Suprapubic skin (tissue), 4 donors: ENCODE data around the gene CHSY1.

Source experiments
- POLR2A ChIP-seq, 2 donors: fragments of 450-650 bp; IDR thresholded peaks; one replicate each; pipeline ENCODE4 v1.6.1; 2017; ENCODE audit warnings: antibody characterized with exemption in 2 of 2, mild to moderate bottlenecking in 2 of 2, moderate library complexity in 2 of 2
- POLR2AphosphoS5 ChIP-seq, 3 donors: sonication (generic); formaldehyde crosslinking; IDR thresholded peaks; one replicate each; pipeline ENCODE4 v1.6.1; 2017; ENCODE audit warnings: antibody characterized with exemption in 3 of 3
- TF ChIP-seq, protein P1 (sequence below), 2 donors: fragments of 200-600 bp in 1 of 2; fragments of 450-650 bp in 1 of 2; sonication (generic) in 1 of 2; IDR thresholded peaks; one replicate each; pipeline ENCODE4 v1.5.1; 2016 to 2019; ENCODE audit warnings: antibody characterized with exemption in 2 of 2, mild to moderate bottlenecking in 1 of 2, moderate library complexity in 1 of 2

DNA sequence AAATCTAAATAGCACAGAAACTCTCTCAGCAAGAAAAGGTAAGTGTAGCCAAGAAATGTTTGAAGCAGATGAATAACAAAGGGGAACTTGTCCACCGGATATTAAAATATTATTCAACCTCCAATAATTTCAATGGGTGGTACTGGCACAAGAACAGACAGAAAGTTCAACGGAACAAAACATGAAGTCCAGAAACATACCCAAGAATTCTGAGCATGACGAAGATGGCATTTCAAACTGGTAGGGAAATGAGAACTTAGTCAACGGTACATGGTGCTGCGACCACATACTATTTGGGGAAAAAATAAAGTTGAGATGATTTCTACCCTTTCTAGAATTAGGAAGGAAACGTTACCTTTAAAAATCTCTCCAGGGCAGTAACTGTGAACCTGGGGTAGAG is 5.5 kb downstream of the CHSY1 start:
- TF ChIP-seq POLR2AphosphoS5 (IDR thresholded peaks at IDR 0.05) (no peak), POLR2A (IDR thresholded peaks at IDR 0.05) (no peak)
- TF ChIP-seq, protein P1, sequence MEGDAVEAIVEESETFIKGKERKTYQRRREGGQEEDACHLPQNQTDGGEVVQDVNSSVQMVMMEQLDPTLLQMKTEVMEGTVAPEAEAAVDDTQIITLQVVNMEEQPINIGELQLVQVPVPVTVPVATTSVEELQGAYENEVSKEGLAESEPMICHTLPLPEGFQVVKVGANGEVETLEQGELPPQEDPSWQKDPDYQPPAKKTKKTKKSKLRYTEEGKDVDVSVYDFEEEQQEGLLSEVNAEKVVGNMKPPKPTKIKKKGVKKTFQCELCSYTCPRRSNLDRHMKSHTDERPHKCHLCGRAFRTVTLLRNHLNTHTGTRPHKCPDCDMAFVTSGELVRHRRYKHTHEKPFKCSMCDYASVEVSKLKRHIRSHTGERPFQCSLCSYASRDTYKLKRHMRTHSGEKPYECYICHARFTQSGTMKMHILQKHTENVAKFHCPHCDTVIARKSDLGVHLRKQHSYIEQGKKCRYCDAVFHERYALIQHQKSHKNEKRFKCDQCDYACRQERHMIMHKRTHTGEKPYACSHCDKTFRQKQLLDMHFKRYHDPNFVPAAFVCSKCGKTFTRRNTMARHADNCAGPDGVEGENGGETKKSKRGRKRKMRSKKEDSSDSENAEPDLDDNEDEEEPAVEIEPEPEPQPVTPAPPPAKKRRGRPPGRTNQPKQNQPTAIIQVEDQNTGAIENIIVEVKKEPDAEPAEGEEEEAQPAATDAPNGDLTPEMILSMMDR (IDR thresholded peaks at IDR 0.05): no peak
